Placental epithelial cell (primary cell): ENCODE measurements around the gene SDR9C7. TPM values are rescaled to one million over a fixed set of nuclear protein-coding genes. Genes with fewer than 3 reads are reported as not detected.

ENCODE experiments used
- total RNA-seq: library from RNA; depleted of rRNA; stranded (reverse); fragments of >200 nt; gene quantifications from 2 replicates; pipeline ENCODE4 v1.2.3, GENCODE V29; 2012

Gene SDR9C7
- total RNA-seq = under 0.01 TPM in 1 of 2 replicates, not detected in the other

GRCh38 chr12:56933826-56934625, at the start of gene SDR9C7:
Gene SDR9C7, minus strand, starts transcription at chr12:56934408. Its CDS starts 147 bp downstream, at chr12:56934261.

GRCh38 chr12:56957229-56958052, 23.2 kb upstream of the SDR9C7 start, which contains the start of gene RDH16:
Gene RDH16, minus strand, starts transcription at chr12:56957608. Its CDS starts 146 bp downstream, at chr12:56957462.

Other genes starting within 250 kb of the SDR9C7 start
- 58.5 and 72.6 TPM in 2 replicates for gene PTGES3, start 246.1 kb downstream of the SDR9C7 start, total RNA-seq
- 677 and 833 TPM in 2 replicates for gene NACA, start 209.1 kb downstream of the SDR9C7 start, total RNA-seq
- gene PRIM1, start 182.1 kb downstream of the SDR9C7 start, total RNA-seq = 8.1 and 8.2 TPM in 2 replicates
- gene HSD17B6, start 171.1 kb downstream of the SDR9C7 start, total RNA-seq = 0.76 and 1.2 TPM in 2 replicates
- 0.39 and 0.43 TPM in 2 replicates for gene RDH16, start 23.2 kb upstream of the SDR9C7 start, total RNA-seq
- 8.2 and 8.7 TPM in 2 replicates for gene ZBTB39, start 72.1 kb upstream of the SDR9C7 start, total RNA-seq
- gene TAC3, start 82.1 kb upstream of the SDR9C7 start, total RNA-seq = not detected in 2 replicates
- not detected in 2 replicates for gene MYO1A, start 115.7 kb upstream of the SDR9C7 start, total RNA-seq
- gene NEMP1, start 144.4 kb upstream of the SDR9C7 start, total RNA-seq = 5.0 and 5.1 TPM in 2 replicates
- gene NAB2, start 154.7 kb upstream of the SDR9C7 start, total RNA-seq = 22.8 and 50.1 TPM in 2 replicates
- gene STAT6, start 177.0 kb upstream of the SDR9C7 start, total RNA-seq = 58.7 and 143 TPM in 2 replicates
- gene LRP1, start 194.1 kb upstream of the SDR9C7 start, total RNA-seq = 209 and 237 TPM in 2 replicates
- not detected in 2 replicates for gene LRP1-AS, start 213.2 kb upstream of the SDR9C7 start, total RNA-seq